Lung (tissue), 12 donors: ENCODE data around the gene ODAD4. TPM values are rescaled to one million over a fixed set of nuclear protein-coding genes. Genes with fewer than 3 reads are reported as not detected.
A peak's percentile ranks its signal among the peaks of the same experiment; 100 is the strongest.

Experiments
- ATAC-seq: fragments of 200-7000 bp; cut with Tn5 transposase; one replicate; pipeline ENCODE4 v1.9.1; 2020; ENCODE audit warnings: moderate number of reproducible peaks; ENCODE audit not compliant: insufficient read depth, low FRiP score
- DNase-seq, 3 donors: peaks; one replicate each; pipeline ENCODE4 v3.0.0-alpha.2; 2013 to 2017
- H3K27ac ChIP-seq, 2 donors: one replicate each; pipeline ENCODE4 v1.5.1; 2013; ENCODE audit warnings: mild to moderate bottlenecking in 2 of 2, moderate library complexity in 2 of 2, control low read depth in 1 of 2, inconsistent platforms in 1 of 2, low read depth in 1 of 2, low read length in 1 of 2
- H3K27me3 ChIP-seq, 3 donors: one replicate each; pipeline ENCODE4 v1.5.1; 2013; ENCODE audit warnings: low read length in 2 of 3; ENCODE audit not compliant: control insufficient read depth in 3 of 3, insufficient read depth in 3 of 3
- H3K36me3 ChIP-seq, 4 donors: one replicate each; pipeline ENCODE4 v1.5.1; 2013; ENCODE audit warnings: low read length in 4 of 4, mild to moderate bottlenecking in 1 of 4, moderate library complexity in 1 of 4; ENCODE audit not compliant: control insufficient read depth in 4 of 4, insufficient read depth in 4 of 4
- H3K4me1 ChIP-seq, 5 donors: one replicate each; pipeline ENCODE4 v1.5.1; 2013; ENCODE audit warnings: low read length in 5 of 5, mild to moderate bottlenecking in 2 of 5, moderate library complexity in 1 of 5; ENCODE audit not compliant: control insufficient read depth in 5 of 5, insufficient read depth in 5 of 5
- H3K4me3 ChIP-seq: one replicate; pipeline ENCODE4 v1.5.1; 2013; ENCODE audit warnings: mild to moderate bottlenecking, control low read depth, moderate library complexity
- H3K9ac ChIP-seq, 2 donors: one replicate each; pipeline ENCODE4 v1.5.1; 2013; ENCODE audit warnings: low read length in 2 of 2, control low read depth in 1 of 2; ENCODE audit not compliant: insufficient read depth in 1 of 2
- H3K9me3 ChIP-seq, 4 donors: one replicate each; pipeline ENCODE4 v1.5.1; 2013; ENCODE audit warnings: low read length in 3 of 4, mild to moderate bottlenecking in 1 of 4, moderate library complexity in 1 of 4; ENCODE audit not compliant: control insufficient read depth in 4 of 4, insufficient read depth in 3 of 4
- WGBS, 2 donors: extraction: QIAGEN DNeasy Blood & Tissue Kit; methylation state at CpG; one replicate each; pipeline ENCODE4 v1.1.7; 2013; 5-methylcytosine and 5-hydroxymethylcytosine counted together
- polyA plus RNA-seq, 2 donors: library from polyadenylated mRNA; stranded (reverse); fragments of 200-250 nt; gene quantifications; one replicate each; pipeline ENCODE4 v1.2.1, GENCODE V29; 2013
- total RNA-seq, 2 donors: library from RNA; depleted of rRNA in 1 of 2; stranded (reverse); fragments of >200 nt in 1 of 2; gene quantifications; one replicate each; pipeline ENCODE4 v1.2.1, GENCODE V29; 2014 to 2021
- TF ChIP-seq, protein P1 (sequence below): IDR thresholded peaks from 2 replicates; pipeline ENCODE4 v1.5.1; 2012; ENCODE audit warnings: mild to moderate bottlenecking; ENCODE audit errors: control extremely low read depth, extremely low read depth
- donor health status: control.
- donor health status: control.
- donor health status: Bipolar disorder and iron deficiency.
- donor health status: healthy.
- donor health status: DM: yes; HTN: yes; CAD: no.

Gene ODAD4
- total and polyA plus RNA-seq, 4 donors = 5.4 to 16.7 (median 9.2) TPM

DNA sequence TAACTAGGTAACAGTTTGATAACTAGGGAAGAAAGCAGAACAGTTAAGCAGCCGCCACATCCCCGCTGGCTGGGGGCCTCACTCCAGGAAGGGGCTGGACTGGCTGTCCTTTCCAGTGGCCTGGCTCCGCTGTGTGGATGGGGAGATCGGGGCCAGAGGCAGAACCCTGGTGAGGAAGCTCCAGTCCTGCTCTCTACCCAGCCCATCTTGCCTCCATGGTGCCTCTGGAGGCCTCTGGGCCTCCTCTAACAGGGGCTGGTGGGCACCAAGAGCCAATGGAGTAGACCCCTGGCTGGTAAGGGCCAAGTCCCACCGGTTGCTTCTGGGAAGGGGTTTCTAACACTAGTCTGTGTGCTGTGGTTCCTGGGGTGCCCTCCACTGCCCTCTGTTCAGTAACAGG, 44.2 kb downstream of the ODAD4 start:
- Histone ChIP-seq H3K27me3 (no peaks in the 10 kb centered on the region), H3K4me3 (no peak overlapping the region), H3K27ac (no peak overlapping the region), H3K4me1 (peaks cover 0 to 12% (median 0%) of the 10 kb centered on the region in 5 donors), H3K36me3 (peaks cover 29 to 54% (median 37%) of the 10 kb centered on the region in 4 donors), H3K9ac (no peak overlapping the region), H3K9me3 (no peaks in the 10 kb centered on the region)
- WGBS, 2 donors = 85 to 95% methylated on average over 5 of the region's 5 CpGs
- no peak for DNase-seq
- TF ChIP-seq, protein P1, sequence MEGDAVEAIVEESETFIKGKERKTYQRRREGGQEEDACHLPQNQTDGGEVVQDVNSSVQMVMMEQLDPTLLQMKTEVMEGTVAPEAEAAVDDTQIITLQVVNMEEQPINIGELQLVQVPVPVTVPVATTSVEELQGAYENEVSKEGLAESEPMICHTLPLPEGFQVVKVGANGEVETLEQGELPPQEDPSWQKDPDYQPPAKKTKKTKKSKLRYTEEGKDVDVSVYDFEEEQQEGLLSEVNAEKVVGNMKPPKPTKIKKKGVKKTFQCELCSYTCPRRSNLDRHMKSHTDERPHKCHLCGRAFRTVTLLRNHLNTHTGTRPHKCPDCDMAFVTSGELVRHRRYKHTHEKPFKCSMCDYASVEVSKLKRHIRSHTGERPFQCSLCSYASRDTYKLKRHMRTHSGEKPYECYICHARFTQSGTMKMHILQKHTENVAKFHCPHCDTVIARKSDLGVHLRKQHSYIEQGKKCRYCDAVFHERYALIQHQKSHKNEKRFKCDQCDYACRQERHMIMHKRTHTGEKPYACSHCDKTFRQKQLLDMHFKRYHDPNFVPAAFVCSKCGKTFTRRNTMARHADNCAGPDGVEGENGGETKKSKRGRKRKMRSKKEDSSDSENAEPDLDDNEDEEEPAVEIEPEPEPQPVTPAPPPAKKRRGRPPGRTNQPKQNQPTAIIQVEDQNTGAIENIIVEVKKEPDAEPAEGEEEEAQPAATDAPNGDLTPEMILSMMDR = no peak
- no peak for ATAC-seq

- H3K9me3 ChIP-seq = no peaks in the 10 kb centered on the region
- WGBS, 2 donors = 93% methylated on average over 9 of the region's 9 CpGs
- DNase-seq (no peak), ATAC-seq (no peak)
- TF ChIP-seq, protein P1 = no peak
- H3K4me3 ChIP-seq = no peak overlapping the region
- H3K27me3 ChIP-seq = no peaks in the 10 kb centered on the region
- H3K36me3 ChIP-seq = peaks cover 29 to 56% (median 41%) of the 10 kb centered on the region in 4 donors
- peaks cover 0 to 12% (median 0%) of the 10 kb centered on the region in 5 donors for H3K4me1 ChIP-seq
- H3K9ac ChIP-seq = no peak overlapping the region
- H3K27ac ChIP-seq = no peak overlapping the region
Measured at GRCh38 chr17:41975099-41976083, 45.0 kb downstream of the ODAD4 start.

GRCh38 chr17:41976142-41976768, 45.8 kb downstream of the ODAD4 start:
- Histone ChIP-seq H3K9ac (no peak overlapping the region), H3K27ac (peak overlapping the region in 1 of 2 donors; percentile 26), H3K36me3 (peaks cover 34 to 59% (median 42%) of the 10 kb centered on the region in 4 donors), H3K9me3 (no peaks in the 10 kb centered on the region), H3K4me1 (peaks cover 0 to 12% (median 0%) of the 10 kb centered on the region in 5 donors), H3K27me3 (no peaks in the 10 kb centered on the region), H3K4me3 (no peak overlapping the region)
- 73 to 84% methylated on average over 11 of the region's 11 CpGs for WGBS, 2 donors
- TF ChIP-seq, protein P1 = no peak
- ATAC-seq (no peak), DNase-seq (no peak)
